ENCODE results near the gene MICAL1.

Gene MICAL1

DNA sequence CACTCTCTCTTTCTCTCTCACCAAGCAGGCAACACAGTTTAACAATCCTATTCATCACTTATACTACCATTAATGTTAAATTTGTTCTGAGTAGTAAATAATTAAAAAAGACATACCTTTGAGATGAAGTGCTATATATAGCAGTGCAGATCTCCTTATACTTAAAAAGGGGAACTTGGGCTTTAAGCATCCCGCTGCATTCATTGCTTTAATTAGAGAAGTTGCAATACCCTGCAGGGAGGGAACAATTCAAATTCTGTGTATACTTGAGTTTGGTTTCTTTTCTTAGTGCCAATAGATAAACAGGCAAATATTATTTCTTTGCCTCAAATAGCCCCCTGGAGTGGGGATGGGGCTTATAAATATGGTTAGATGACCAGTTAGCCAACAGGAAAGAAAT is 38.3 kb upstream of the MICAL1 start:
- H3K36me3 ChIP-seq (ENCODE audit: control insufficient read depth, insufficient read depth, low read length), result no peaks in the 10 kb centered on the region
- DNase-seq (ENCODE audit: extremely low read depth, insufficient read length), result no peak

DNA sequence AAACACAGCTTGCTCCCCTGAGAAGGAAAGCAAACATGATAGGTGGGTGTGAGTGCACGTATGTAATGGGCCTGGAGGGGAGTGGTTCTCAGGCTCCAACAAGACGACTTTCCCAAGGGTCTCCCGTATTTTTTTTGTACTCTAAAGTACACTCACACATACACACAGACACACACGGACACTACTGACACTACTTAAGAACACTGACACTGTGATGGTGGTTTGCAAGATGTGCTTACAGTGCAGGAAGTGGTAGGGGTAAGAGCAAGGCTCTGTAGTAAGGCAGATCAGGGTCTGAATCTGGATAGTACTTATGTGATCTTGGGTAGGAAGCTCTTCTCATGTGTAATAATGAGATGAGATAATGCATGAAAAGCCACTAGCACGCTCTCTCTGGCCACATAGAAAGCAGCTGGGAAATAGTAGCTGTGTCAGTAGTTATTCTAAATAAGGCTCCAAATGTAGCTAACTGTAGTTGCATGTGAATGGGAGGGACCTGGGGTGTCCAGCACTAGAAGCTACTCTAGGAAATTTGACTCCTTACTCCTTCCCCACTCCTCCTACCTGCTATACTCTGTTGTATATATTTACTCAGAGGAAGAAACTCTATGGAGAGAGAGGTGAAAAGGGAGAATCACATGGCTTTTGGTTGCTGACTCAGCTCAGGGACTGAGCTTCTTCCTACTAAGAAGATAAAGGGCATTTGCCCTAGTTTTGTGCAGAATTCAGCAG is 35.8 kb upstream of the MICAL1 start:
- Histone ChIP-seq H3K27me3 (replicated peaks; ENCODE audit: control insufficient read depth, insufficient read depth, low read length) (no peaks in the 10 kb centered on the region), H3K36me3 (ENCODE audit: control insufficient read depth, insufficient read depth, low read length) (no peaks in the 10 kb centered on the region), H3K4me3 (replicated peaks; ENCODE audit: low read depth, low read length) (no peak overlapping the region)
- DNase-seq (ENCODE audit: extremely low read depth, insufficient read length), result no peak
- TF ChIP-seq, protein P1, sequence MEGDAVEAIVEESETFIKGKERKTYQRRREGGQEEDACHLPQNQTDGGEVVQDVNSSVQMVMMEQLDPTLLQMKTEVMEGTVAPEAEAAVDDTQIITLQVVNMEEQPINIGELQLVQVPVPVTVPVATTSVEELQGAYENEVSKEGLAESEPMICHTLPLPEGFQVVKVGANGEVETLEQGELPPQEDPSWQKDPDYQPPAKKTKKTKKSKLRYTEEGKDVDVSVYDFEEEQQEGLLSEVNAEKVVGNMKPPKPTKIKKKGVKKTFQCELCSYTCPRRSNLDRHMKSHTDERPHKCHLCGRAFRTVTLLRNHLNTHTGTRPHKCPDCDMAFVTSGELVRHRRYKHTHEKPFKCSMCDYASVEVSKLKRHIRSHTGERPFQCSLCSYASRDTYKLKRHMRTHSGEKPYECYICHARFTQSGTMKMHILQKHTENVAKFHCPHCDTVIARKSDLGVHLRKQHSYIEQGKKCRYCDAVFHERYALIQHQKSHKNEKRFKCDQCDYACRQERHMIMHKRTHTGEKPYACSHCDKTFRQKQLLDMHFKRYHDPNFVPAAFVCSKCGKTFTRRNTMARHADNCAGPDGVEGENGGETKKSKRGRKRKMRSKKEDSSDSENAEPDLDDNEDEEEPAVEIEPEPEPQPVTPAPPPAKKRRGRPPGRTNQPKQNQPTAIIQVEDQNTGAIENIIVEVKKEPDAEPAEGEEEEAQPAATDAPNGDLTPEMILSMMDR (IDR thresholded peaks at IDR 0.05; ENCODE audit: insufficient read depth, low read length, poor library complexity, severe bottlenecking), result no peak

More for the DNA sequence above, 38.3 kb upstream of the MICAL1 start:
- Histone ChIP-seq H3K4me3 (replicated peaks; ENCODE audit: low read depth, low read length) (no peak overlapping the region), H3K27me3 (replicated peaks; ENCODE audit: control insufficient read depth, insufficient read depth, low read length) (no peaks in the 10 kb centered on the region)
- TF ChIP-seq, protein P1 (IDR thresholded peaks at IDR 0.05; ENCODE audit: insufficient read depth, low read length, poor library complexity, severe bottlenecking), result no peak

DNA sequence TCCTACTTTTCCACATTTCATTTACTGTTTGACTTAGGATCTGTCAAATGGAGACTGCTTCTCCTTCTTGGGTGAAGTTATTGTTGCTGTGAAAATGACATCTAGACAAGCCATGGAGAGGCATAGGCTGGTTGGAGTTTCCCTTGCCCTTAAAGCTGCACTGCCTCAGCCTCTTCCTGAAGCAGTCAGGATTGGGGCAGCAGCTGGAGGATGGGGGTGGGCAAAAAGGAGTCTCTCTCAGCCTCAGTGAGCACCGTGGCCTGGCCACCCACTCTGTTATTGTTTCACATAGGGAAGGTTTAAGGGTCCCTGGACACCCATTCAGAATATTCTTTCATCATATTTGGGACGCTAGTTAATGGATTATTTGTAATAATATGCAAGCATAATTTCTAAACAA is 35.1 kb upstream of the MICAL1 start:
- TF ChIP-seq, protein P1 (IDR thresholded peaks at IDR 0.05; ENCODE audit: insufficient read depth, low read length, poor library complexity, severe bottlenecking), result no peak
- no peak for DNase-seq (ENCODE audit: extremely low read depth, insufficient read length)
- no peaks in the 10 kb centered on the region for H3K36me3 ChIP-seq (ENCODE audit: control insufficient read depth, insufficient read depth, low read length)
- no peak overlapping the region for H3K4me3 ChIP-seq (replicated peaks; ENCODE audit: low read depth, low read length)
- H3K27me3 ChIP-seq (replicated peaks; ENCODE audit: control insufficient read depth, insufficient read depth, low read length), result no peaks in the 10 kb centered on the region

DNA sequence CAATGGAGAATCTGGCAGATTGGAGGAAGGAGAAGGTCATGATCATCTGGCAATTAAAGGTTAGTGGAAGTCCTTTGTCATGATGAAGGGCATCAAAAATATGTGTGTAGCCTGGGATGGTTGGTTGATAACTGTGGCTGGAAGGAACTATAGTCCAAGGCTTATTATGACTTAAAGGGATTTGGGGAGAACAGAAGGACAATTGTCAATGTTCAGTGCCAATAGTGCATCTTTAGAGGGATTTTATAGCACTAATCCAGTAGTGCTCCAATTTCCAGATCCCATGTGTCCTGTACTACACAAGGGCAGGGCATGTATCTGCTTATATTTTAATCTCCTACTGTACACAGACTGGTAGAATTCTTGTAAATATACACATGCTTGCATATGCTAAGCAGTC is 32.4 kb upstream of the MICAL1 start:
- Histone ChIP-seq H3K27me3 (replicated peaks; ENCODE audit: control insufficient read depth, insufficient read depth, low read length) (no peaks in the 10 kb centered on the region; the same call in 1 of the 2 replicates), H3K4me3 (replicated peaks; ENCODE audit: low read depth, low read length) (no peak overlapping the region), H3K36me3 (ENCODE audit: control insufficient read depth, insufficient read depth, low read length) (no peaks in the 10 kb centered on the region)
- DNase-seq (ENCODE audit: extremely low read depth, insufficient read length), result no peak
- TF ChIP-seq, protein P1 (IDR thresholded peaks at IDR 0.05; ENCODE audit: insufficient read depth, low read length, poor library complexity, severe bottlenecking), result no peak

DNA sequence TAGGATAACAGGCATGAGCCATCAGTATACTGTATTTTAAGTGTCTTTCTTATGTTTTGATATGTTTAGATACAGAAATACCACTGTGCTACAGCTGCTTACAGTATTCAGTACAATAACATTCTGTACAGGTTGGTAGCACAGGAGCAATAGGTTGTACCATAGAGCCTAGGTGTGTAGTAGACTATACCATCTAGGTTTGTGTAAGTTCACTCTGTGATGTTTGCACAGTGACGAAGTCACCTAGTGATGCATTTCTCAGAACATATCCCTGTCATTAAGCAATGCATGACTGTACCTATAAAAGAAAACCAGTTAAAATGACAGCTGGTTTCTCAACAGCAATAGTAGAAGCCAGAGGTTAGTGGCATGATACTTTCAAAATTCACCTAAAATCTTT is 30.5 kb upstream of the MICAL1 start:
- no peak for DNase-seq (ENCODE audit: extremely low read depth, insufficient read length)
- TF ChIP-seq, protein P1 (IDR thresholded peaks at IDR 0.05; ENCODE audit: insufficient read depth, low read length, poor library complexity, severe bottlenecking), result no peak
- Histone ChIP-seq H3K4me3 (replicated peaks; ENCODE audit: low read depth, low read length) (no peak overlapping the region), H3K36me3 (ENCODE audit: control insufficient read depth, insufficient read depth, low read length) (no peaks in the 10 kb centered on the region), H3K27me3 (replicated peaks; ENCODE audit: control insufficient read depth, insufficient read depth, low read length) (no peaks in the 10 kb centered on the region; the same call in 1 of the 2 replicates)
